Left lung (tissue), 10 donors: ENCODE data around the gene LRIT2. TPM values are rescaled to one million over a fixed set of nuclear protein-coding genes. Genes with fewer than 3 reads are reported as not detected.

Experiments used
- ATAC-seq: fragments of 200-7000 bp; cut with Tn5 transposase; one replicate; pipeline ENCODE4 v1.9.1; 2020; ENCODE audit warnings: moderate library complexity
- DNase-seq, 4 donors: peaks; one replicate each; pipeline ENCODE4 v3.0.0-alpha.2; 2013 to 2020
- H3K27ac ChIP-seq, 2 donors: fragments of 200-600 bp; sonication (generic) in 1 of 2; one replicate each; pipeline versions ENCODE4 v1.5.0 to v1.8.0; 2020 to 2021
- H3K27me3 ChIP-seq, 2 donors: fragments of 200-600 bp; sonication (generic) in 1 of 2; one replicate each; pipeline versions ENCODE4 v1.5.0 to v1.8.0; 2020 to 2021
- H3K36me3 ChIP-seq, 2 donors: fragments of 200-600 bp; sonication (generic) in 1 of 2; one replicate each; pipeline versions ENCODE4 v1.5.0 to v1.8.0; 2020 to 2021
- H3K4me1 ChIP-seq, 2 donors: fragments of 200-600 bp; one replicate each; pipeline ENCODE4 v1.8.0; 2021
- H3K4me3 ChIP-seq, 2 donors: fragments of 200-600 bp; sonication (generic) in 1 of 2; one replicate each; pipeline versions ENCODE4 v1.5.0 to v1.8.0; 2020 to 2021; ENCODE audit warnings: mild to moderate bottlenecking in 1 of 2
- H3K9me3 ChIP-seq, 2 donors: fragments of 200-600 bp; sonication (generic) in 1 of 2; one replicate each; pipeline versions ENCODE4 v1.5.0 to v1.8.0; 2020 to 2021
- CTCF ChIP-seq, 2 donors: fragments of 200-600 bp; sonication (generic) in 1 of 2; IDR thresholded peaks; one replicate each; pipeline versions ENCODE4 v1.5.0 to v1.8.0; 2021; ENCODE audit warnings: antibody characterized with exemption in 2 of 2
- intact Hi-C, 2 donors: fragments of 100-400 bp; cut with DNase I; formaldehyde crosslinking; loops; one replicate each; pipeline versions ENCODE4 v1.11.2 to v1.14.2; 2022
- polyA plus RNA-seq, 6 donors: library from polyadenylated mRNA; unstranded; fragments of 120-200 nt; gene quantifications; one replicate each; pipeline ENCODE4 v1.2.1, GENCODE V29; 2013; ENCODE audit not compliant: insufficient read length in 6 of 6
- total RNA-seq, 2 donors: library from RNA; stranded (reverse); fragmentation: NEBNext Ultra II Directional; extraction: Animal tissue kit (Norgen Biotek cat#: 25700); gene quantifications; one replicate each; pipeline ENCODE4 v1.2.1, GENCODE V29; 2021
- donor health status: DM: no; HTN: yes; CAD: no.
- donor health status: DM: no; HTN: no; CAD: no.

The LRIT2 gene
- total and polyA plus RNA-seq, 8 donors = not detected

DNA sequence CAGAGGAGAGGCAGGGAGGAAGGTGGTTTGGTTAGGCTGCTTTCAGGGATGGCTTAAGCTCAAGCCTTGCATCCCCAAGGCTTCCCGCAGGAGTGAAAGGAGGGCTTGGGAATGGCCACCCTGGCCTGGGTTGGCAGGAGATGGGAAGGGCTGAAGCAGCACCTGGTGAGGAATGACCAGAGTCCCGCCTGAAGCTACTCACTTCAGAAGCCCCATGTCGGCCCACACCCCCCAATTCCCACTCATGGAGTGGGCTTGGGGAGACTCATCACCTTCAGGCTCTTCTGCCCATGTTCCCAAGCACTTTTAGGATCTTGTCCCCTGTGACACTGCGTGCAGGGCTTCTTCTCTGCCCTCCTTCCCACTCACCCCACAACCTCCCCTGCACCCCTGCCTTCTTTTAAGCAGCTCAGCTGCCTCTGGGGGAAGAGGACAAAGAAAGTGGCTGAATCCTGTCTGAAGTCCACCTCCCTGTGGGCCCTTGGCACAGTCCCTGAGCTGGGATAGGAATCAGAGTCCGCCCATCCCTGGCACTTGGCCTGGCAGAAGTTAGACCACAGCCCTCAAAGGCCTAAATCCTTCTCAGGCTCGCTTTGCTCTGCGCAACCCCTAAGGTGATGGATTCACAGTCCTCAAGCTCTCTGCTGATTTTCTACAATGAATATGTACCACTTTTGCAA is 36.0 kb upstream of the LRIT2 start:
- TF ChIP-seq CTCF (IDR thresholded peaks at IDR 0.05) = no peak
- Histone ChIP-seq H3K27me3 (peaks cover 6 to 18% of the 10 kb centered on the region in 2 donors), H3K9me3 (no peaks in the 10 kb centered on the region), H3K36me3 (no peaks in the 10 kb centered on the region), H3K4me3 (no peak overlapping the region), H3K27ac (no peak overlapping the region), H3K4me1 (no peaks in the 10 kb centered on the region)
- intact Hi-C loops = loop anchor here in 1 of 2 donors (5.0 to 10.0 kb wide), 2 partner anchors 113 to 276 kb away; no protein-coding TSS in a partner anchor
- ATAC-seq (no peak), DNase-seq (no peak)

GRCh38 chr10:84258034-84258695 is 32.8 kb upstream of the LRIT2 start:
- no peak for ATAC-seq
- DNase-seq = no peak
- no peak for TF ChIP-seq CTCF (IDR thresholded peaks at IDR 0.05)
- Histone ChIP-seq H3K27ac (no peak overlapping the region), H3K27me3 (peaks cover 0 to 12% of the 10 kb centered on the region in 2 donors), H3K4me1 (no peaks in the 10 kb centered on the region), H3K36me3 (no peaks in the 10 kb centered on the region), H3K4me3 (no peak overlapping the region), H3K9me3 (no peaks in the 10 kb centered on the region)
- intact Hi-C loops = no loop called here

GRCh38 chr10:84257343-84258020 is 32.1 kb upstream of the LRIT2 start:
- no peaks in the 10 kb centered on the region for H3K36me3 ChIP-seq
- H3K27me3 ChIP-seq = peaks cover 0 to 12% of the 10 kb centered on the region in 2 donors
- no peaks in the 10 kb centered on the region for H3K9me3 ChIP-seq
- intact Hi-C loops = no loop called here
- no peak for TF ChIP-seq CTCF (IDR thresholded peaks at IDR 0.05)
- ATAC-seq (no peak), DNase-seq (no peak)
- H3K4me3 ChIP-seq = no peak overlapping the region
- H3K4me1 ChIP-seq = no peaks in the 10 kb centered on the region
- H3K27ac ChIP-seq = no peak overlapping the region

GRCh38 chr10:84256510-84257342 is 31.4 kb upstream of the LRIT2 start:
- H3K4me1 ChIP-seq = no peaks in the 10 kb centered on the region
- H3K9me3 ChIP-seq = no peaks in the 10 kb centered on the region
- H3K27me3 ChIP-seq = peaks cover 0 to 12% of the 10 kb centered on the region in 2 donors
- intact Hi-C loops = no loop called here
- no peak overlapping the region for H3K27ac ChIP-seq
- ATAC-seq (peak; percentile 84), DNase-seq (peak in 3 of 4 donors; percentile 7 to 78 (median 62))
- no peak overlapping the region for H3K4me3 ChIP-seq
- peak; percentile 53 to 55 for TF ChIP-seq CTCF (IDR thresholded peaks at IDR 0.05)
- H3K36me3 ChIP-seq = no peaks in the 10 kb centered on the region
